ENCODE measurements around the gene ATP7B. TPM values are rescaled to one million over a fixed set of nuclear protein-coding genes. Genes with fewer than 3 reads are reported as not detected.
"Not testable (repeated sequence)": the region's sequence is repeated elsewhere in the genome, so short reads cannot be mapped to it uniquely, and the experiment has no call there.

Gene ATP7B
- total RNA-seq, 1 donor from 2014 or later: 3.4 TPM

GRCh38 chr13:52006523-52007245, 4.6 kb downstream of the ATP7B start:
- DNase-seq (ENCODE audit: low read depth, low spot score): no peak

- DNase-seq (ENCODE audit: low read depth, low spot score): no peak
These were observed 5.3 kb downstream of the ATP7B start for GRCh38 chr13:52005841-52006522.

- DNase-seq (ENCODE audit: low read depth, low spot score): no peak
These were observed 6.6 kb downstream of the ATP7B start for GRCh38 chr13:52004511-52005170.

- no peak for DNase-seq (ENCODE audit: low read depth, low spot score)
These were observed 7.7 kb downstream of the ATP7B start for GRCh38 chr13:52003541-52003940.

DNA sequence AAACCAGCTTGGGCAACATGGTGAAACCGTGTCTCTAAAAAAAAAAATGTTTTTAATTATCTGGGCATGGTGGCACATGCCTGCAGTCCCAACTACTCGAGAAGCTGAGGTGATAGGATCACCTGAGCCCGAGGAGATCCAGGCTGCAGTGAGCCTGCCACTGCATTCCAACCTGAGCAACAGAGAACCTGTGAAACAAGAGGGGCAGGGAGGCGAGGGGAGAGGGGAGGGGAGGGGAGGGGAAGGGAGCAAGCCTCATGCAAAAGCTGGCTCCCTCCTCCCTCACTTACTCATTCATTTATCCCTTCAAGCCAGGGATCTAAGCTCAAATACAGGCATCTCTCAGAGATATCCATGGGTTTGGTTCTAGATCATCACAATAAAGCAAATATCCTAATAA, 8.9 kb downstream of the ATP7B start:
- DNase-seq (ENCODE audit: low read depth, low spot score): no peak

DNA sequence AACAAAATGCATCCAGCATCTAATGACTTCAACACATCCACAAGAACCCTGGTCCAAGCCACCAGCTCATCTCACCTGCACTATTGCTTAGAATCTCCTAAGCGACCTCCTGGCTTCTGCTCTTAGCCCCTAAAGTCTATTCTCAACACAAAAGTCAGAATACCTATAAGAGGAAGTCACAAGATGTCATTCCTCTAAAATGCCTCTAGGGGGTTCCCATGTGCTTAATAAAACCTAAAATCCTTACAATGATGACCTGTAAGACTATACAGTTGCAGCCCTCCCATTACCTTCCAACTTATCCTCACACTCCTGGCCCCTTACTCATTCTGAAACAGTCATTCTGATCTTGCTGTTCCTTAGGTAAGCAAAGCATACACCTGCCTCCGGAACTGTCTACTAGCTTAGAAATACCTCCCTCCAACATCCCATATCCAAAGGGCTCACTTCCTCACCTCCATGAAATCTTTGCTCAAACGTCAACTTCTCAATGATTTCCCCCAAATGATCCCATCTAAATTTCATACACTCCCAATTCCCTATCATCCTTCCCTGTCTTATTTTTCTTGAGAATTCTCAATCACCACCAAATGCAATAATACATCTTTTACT, 10.0 kb downstream of the ATP7B start:
- peak; percentile 11 for DNase-seq (ENCODE audit: low read depth, low spot score)

DNA sequence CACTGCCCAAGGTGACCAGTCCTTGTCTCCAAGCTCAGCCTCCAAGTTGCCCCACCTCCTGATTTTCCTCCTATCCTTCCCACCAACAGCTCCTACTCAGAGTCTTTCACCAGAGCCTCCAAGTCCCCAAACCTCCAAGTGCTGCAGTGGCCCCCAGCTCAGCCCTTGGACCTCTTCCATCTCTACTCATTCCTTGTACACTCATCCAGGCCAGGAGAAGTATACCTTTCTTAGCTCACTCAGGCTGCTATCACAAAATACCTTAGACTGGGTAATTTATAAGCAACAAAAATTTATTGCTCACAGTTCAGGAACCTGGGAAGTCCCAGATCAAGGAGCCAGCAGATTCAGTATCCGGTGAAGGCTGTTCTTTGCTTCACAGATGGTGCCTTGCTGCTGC, 11.3 kb downstream of the ATP7B start:
- DNase-seq (ENCODE audit: low read depth, low spot score): no peak

DNA sequence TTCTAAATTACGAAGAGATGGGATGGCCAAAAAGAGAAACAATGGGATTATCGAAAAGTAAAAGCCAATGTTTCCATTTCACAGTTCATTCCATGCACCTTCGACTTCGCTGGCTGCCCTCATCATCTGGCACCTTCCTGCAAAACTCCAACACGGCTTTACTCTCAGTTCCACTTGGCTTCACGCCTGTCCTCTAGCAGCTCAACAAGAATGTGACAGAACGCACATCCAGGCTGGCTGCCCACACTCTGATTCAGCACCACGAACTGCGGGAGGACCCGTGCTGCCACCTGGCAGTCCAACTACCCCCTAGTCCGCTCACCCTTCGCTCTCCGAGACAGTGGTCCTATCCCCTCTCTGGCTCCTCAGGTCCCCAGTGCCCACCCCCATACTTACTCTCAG, 11.7 kb downstream of the ATP7B start:
- no peak for DNase-seq (ENCODE audit: low read depth, low spot score)

DNA sequence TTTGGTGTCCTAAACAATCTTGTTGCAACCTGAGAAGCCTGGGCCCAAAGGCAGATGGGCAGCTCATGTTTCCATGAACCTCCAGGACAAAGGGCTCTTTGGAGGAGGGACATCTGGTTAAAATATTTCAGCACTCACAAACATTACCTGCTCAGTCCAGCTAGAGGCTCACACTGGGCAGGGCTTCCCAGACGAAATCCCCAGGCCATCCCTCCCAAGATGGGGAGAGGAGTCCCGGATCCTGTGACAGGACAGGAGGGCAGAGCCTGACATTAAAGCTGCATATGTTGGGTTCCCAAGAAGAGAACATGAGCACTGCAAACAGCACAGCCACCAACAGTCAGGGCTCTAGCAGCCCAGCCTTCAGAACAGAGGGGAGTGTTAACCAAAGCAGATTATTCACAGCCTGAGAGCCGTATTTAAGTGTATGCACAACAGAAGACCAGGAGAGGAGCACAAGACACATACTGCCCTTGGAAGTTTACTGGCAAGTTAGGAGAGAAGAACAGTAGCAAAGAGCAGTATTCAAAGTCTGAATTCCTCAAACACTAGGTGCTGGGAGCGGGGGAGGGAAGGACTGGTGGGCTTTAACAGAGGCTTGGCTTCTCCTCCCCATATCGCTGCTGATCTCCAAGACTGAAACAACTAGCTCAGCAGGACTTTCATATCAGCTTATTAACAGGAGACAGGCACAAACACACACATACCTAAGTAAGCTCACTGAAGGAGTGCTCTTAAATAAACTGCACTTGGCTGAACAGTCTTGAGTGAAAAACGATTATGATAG, 12.3 kb downstream of the ATP7B start:
- DNase-seq (ENCODE audit: low read depth, low spot score): no peak

- no peak for DNase-seq (ENCODE audit: low read depth, low spot score)
These were observed 13.5 kb downstream of the ATP7B start for GRCh38 chr13:51997641-51998330.

DNA sequence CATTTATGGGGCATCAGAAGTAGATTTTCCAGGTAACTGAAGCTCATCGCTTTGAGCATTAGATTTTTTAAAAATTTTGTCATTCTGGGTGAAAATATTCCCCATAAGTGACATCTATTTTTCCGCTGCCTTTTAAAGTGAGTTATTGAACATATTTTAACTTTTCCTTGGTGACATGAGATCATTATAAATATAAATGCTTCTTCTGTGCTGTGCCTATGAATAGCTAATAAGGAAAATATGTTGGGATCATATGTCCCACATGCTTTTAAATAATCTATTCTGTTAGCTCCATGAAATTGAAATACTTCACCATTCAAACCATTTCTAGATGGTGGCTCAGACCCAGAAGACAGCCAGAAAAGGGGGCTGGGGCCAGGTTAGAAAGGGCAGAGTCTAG, 14.1 kb downstream of the ATP7B start:
- DNase-seq (ENCODE audit: low read depth, low spot score): no peak

DNA sequence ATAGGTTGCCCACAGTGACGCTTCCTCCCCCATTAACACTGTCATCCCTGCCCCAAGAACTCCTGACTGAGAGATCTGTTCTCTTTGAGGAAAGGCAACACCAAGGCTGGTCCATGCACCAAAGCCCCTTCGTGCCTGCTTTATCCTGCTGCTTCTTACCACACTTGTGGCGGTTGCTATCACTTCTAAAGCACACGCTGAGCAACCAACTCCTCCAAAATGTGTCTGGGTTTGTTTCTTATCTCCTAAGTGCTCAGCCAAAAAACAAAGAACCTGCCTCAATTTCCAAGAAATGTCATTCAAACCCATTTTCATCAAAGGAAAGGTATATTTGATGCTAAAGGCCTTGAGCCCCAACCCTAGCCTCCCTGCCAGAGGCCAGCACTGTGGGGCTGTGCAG, 14.6 kb downstream of the ATP7B start:
- DNase-seq (ENCODE audit: low read depth, low spot score): no peak

DNA sequence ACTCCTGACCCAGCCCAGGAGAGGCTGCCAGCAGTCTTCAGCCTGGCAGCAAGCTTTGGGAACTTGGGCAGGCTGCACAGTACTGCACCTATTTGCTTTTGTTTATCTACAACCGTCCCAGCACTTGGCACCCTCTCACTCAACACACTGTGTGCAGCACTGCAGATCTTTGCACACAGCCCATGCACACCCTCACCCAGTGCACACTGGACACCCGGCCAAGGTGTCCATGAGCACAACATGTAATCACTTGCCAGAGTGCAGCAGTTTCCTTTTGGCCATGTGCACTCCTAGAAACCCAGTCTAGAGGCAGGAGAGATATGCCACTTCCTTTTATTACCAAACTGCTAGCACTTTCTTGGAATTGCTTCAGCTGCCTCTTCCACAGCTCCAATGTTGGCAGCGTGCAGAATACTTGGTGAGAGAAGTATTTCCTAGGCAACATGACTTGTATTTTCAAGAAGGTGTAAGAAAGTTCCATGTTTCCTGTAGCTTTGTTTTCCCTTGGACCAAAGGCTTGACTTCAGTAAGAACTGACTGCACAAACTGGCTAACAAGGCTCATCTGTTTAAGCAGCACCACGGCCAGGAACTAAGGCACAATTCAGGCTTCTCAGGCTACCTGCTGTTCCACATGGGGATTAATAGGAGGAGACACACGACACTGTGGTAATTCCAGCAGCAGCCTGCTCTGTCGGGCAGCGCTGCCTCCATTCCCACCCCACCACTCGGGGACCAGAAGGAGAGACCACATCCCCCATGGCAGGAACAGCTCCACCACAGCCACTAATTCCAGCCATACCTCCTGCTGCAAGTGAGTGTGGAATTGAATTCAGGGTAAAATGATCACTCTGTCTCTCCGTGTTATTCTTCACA, 15.3 kb downstream of the ATP7B start:
- DNase-seq (ENCODE audit: low read depth, low spot score): no peak

DNA sequence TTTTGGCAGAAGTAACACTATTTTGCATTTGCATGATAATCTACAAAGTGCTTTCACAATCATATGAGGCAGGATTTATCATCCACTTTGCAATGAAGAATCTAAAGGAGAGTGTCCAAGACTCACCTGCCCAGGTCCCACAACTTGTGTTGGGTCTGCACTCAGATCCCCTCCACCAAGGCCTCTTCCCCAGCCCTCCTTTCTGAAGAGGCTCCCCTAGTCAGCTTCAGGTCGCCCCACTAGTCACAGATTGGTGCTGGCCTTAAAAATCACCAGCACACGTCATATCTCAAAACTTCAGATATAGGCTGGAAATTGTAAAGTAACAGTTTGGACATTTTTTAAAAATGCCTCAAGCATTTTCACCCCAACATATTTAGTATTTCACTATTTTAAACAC, 17.5 kb downstream of the ATP7B start:
- no peak for DNase-seq (ENCODE audit: low read depth, low spot score)

GRCh38 chr13:51988988-51989618, 22.1 kb downstream of the ATP7B start:
- no peak for DNase-seq (ENCODE audit: low read depth, low spot score)

- not testable (repeated sequence) for DNase-seq (ENCODE audit: low read depth, low spot score)
These were observed 26.3 kb downstream of the ATP7B start for GRCh38 chr13:51984904-51985303.

- not testable (repeated sequence) for DNase-seq (ENCODE audit: low read depth, low spot score)
These were observed 28.0 kb downstream of the ATP7B start for GRCh38 chr13:51983292-51983691.

DNA sequence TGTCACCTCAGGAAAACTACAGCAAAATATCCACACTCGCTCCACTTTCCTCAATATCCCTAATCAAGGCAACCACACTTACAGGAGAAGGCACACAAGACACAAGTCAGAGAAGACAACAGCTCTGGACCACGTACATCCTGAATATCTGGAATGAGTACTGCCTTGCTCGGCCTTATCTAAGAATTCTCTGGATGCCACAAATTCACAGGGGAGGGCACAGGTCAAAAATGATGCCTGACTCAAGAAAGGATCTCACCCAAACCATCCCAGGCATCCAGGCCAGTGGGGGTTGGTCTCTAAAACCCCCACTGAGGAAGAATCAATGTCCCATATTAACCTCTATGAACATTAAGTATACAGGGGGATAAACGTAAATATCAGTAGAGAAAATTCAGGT, 29.9 kb downstream of the ATP7B start:
- DNase-seq (ENCODE audit: low read depth, low spot score): no peak

- no peak for DNase-seq (ENCODE audit: low read depth, low spot score)
These were observed 30.3 kb downstream of the ATP7B start for GRCh38 chr13:51980908-51981307.
